Measurements from ENCODE around the gene FAM217A.

Gene FAM217A

DNA sequence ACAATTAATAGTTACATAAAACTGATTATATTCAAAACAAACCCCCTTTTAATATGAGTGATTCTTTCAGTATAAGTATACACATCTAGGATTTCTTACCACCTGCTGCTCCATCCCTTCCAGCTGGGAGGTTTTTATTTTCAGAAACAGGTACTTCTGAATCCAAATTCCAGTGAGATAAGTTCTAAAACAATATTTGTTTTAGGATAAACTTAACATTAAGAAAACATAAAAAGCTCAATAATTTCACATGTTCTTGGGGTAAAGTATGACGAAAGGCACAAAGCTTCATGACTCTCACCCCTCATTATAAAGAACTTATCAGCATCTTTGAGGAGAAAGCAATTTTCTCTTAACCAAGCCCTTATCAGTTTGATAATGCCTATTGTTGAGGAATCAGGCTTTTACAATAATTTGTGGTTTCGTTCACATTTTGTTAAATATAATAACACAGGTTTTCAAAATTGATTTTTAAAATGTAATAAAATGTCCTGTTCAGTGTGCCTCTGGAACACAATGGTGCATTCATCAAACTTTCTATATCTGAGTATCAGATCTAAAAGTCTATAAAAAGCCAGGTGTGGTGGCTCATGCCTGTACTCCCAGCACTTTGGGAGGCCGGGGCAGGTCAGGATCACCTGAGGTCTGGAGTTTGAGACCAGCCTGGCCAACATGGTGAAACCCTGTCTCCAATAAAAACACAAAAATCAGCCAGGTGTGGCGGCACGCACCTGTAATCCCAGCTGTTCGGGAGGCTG is 4.3 kb downstream of the FAM217A start:
- TF ChIP-seq, protein P1, sequence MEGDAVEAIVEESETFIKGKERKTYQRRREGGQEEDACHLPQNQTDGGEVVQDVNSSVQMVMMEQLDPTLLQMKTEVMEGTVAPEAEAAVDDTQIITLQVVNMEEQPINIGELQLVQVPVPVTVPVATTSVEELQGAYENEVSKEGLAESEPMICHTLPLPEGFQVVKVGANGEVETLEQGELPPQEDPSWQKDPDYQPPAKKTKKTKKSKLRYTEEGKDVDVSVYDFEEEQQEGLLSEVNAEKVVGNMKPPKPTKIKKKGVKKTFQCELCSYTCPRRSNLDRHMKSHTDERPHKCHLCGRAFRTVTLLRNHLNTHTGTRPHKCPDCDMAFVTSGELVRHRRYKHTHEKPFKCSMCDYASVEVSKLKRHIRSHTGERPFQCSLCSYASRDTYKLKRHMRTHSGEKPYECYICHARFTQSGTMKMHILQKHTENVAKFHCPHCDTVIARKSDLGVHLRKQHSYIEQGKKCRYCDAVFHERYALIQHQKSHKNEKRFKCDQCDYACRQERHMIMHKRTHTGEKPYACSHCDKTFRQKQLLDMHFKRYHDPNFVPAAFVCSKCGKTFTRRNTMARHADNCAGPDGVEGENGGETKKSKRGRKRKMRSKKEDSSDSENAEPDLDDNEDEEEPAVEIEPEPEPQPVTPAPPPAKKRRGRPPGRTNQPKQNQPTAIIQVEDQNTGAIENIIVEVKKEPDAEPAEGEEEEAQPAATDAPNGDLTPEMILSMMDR (IDR thresholded peaks at IDR 0.05; ENCODE audit: low read depth, low read length), result no peak
- H3K4me3 ChIP-seq (ENCODE audit: low read depth, low read length), result no peak overlapping the region

DNA sequence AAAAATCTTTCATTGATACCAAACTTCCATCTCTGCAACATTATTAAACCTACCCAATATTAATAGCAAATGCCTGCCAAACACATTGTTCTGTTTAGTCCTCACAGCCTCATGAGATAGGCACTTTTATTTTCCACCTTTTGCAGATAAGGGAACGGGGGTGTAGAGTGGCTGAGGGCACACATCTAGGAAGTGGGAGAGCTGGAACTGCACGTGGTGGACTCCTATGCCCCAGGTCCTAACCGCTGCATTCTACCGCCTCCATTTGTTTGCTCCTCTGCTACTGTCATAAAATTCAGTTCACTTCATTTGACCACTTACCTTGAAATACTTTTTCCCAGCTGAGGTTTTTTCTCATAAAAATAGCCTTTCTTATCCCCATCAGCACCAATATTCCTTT is 7.6 kb downstream of the FAM217A start:
- no peak for DNase-seq
- Histone ChIP-seq H3K27me3 (ENCODE audit: insufficient read depth, low read depth, severe bottlenecking) (no peaks in the 10 kb centered on the region), H3K36me3 (no peaks in the 10 kb centered on the region), H3K4me3 (ENCODE audit: low read depth, low read length) (no peak overlapping the region), H3K9me3 (ENCODE audit: severe bottlenecking) (no peaks in the 10 kb centered on the region), H3K27ac (no peak overlapping the region)
- TF ChIP-seq, protein P1 (IDR thresholded peaks at IDR 0.05; ENCODE audit: low read depth, low read length), result no peak

More for the DNA sequence above, 4.3 kb downstream of the FAM217A start:
- H3K27me3 ChIP-seq (ENCODE audit: insufficient read depth, low read depth, severe bottlenecking), result no peaks in the 10 kb centered on the region
- H3K9me3 ChIP-seq (ENCODE audit: severe bottlenecking), result no peaks in the 10 kb centered on the region
- H3K27ac ChIP-seq, result no peak overlapping the region
- no peak for DNase-seq
- no peaks in the 10 kb centered on the region for H3K36me3 ChIP-seq

DNA sequence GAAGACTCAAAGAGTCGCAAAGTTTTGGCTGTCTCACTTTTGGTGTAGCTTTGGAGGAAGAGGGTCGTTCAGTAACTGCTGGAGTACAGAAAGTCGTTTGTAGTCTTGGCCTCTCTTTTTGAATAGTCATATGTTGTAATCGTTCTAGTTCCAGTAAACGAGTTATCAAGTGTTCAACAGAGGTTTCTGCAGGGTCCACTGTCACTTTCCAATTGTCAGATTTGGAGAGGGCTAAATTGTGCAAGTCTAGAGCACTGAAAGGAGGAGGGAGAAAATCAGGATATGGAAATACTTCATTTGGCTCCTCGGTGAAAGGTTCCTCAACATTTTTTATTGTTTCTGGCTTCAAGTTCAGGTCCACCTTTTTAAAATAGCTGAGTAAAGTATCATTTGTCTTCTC is 9.7 kb downstream of the FAM217A start:
- TF ChIP-seq, protein P1 (IDR thresholded peaks at IDR 0.05; ENCODE audit: low read depth, low read length), result no peak
- no peaks in the 10 kb centered on the region for H3K27me3 ChIP-seq (ENCODE audit: insufficient read depth, low read depth, severe bottlenecking)
- no peak overlapping the region for H3K4me3 ChIP-seq (ENCODE audit: low read depth, low read length)
- no peak for DNase-seq
- H3K9me3 ChIP-seq (ENCODE audit: severe bottlenecking), result no peaks in the 10 kb centered on the region
- H3K27ac ChIP-seq, result no peak overlapping the region
- peaks cover 15% of the 10 kb centered on the region for H3K36me3 ChIP-seq

GRCh38 chr6:4067673-4068072 is 11.3 kb downstream of the FAM217A start:
- Histone ChIP-seq H3K27ac (no peak overlapping the region), H3K4me3 (ENCODE audit: low read depth, low read length) (no peak overlapping the region), H3K9me3 (ENCODE audit: severe bottlenecking) (no peaks in the 10 kb centered on the region), H3K27me3 (ENCODE audit: insufficient read depth, low read depth, severe bottlenecking) (no peaks in the 10 kb centered on the region), H3K36me3 (peaks cover 30% of the 10 kb centered on the region)
- no peak for DNase-seq
- TF ChIP-seq, protein P1 (IDR thresholded peaks at IDR 0.05; ENCODE audit: low read depth, low read length), result no peak

- Histone ChIP-seq H3K36me3 (peaks cover 43% of the 10 kb centered on the region), H3K4me3 (ENCODE audit: low read depth, low read length) (no peak overlapping the region), H3K9me3 (ENCODE audit: severe bottlenecking) (no peaks in the 10 kb centered on the region), H3K27ac (no peak overlapping the region), H3K27me3 (ENCODE audit: insufficient read depth, low read depth, severe bottlenecking) (no peaks in the 10 kb centered on the region)
- TF ChIP-seq, protein P1 (IDR thresholded peaks at IDR 0.05; ENCODE audit: low read depth, low read length), result no peak
- DNase-seq, result no peak
These were observed 12.7 kb downstream of the FAM217A start for GRCh38 chr6:4066029-4066755.

All from WERI-Rb-1 (cell line).